Keratinocyte (primary cell): ENCODE data around the gene TMEM260. TPM values are rescaled to one million over a fixed set of nuclear protein-coding genes. Genes with fewer than 3 reads are reported as not detected.

Experiments used
- DNase-seq: peaks from one replicate; pipeline ENCODE4 v3.0.0-alpha.2; 2011; ENCODE audit warnings: low read depth, missing footprints, low spot score
- FAIRE-seq: peaks from 2 replicates; lab custom pipeline; 2011; peaks lifted over from hg19 to GRCh38; lab: Jason Lieb, UNC
- H2AFZ ChIP-seq: 2 replicates; pipeline ENCODE4 v1.6.0; 2012; ENCODE audit warnings: low read length, control low read depth, inconsistent platforms; ENCODE audit not compliant: control insufficient read depth
- H3K27ac ChIP-seq: 2 replicates; pipeline ENCODE4 v1.5.1; 2011; ENCODE audit warnings: low read length; ENCODE audit not compliant: control insufficient read depth, insufficient read depth
- H3K27me3 ChIP-seq: 3 replicates; pipeline ENCODE4 v1.6.0; 2011; ENCODE audit warnings: low read length; ENCODE audit not compliant: control insufficient read depth, insufficient read depth; ENCODE audit errors: extremely low read depth
- H3K36me3 ChIP-seq, 2 experiments: 2 replicates in 1 of 2; 3 replicates in 1 of 2; pipeline ENCODE4 v1.5.1; 2011; ENCODE audit warnings: low read length in 2 of 2, mild to moderate bottlenecking in 1 of 2; ENCODE audit not compliant: control insufficient read depth in 2 of 2, insufficient read depth in 2 of 2; ENCODE audit errors: extremely low read depth in 1 of 2
- H3K4me1 ChIP-seq: 3 replicates; pipeline ENCODE4 v1.5.1; 2011; ENCODE audit warnings: low read length; ENCODE audit not compliant: control insufficient read depth, insufficient read depth; ENCODE audit errors: extremely low read depth
- H3K4me2 ChIP-seq: 3 replicates; pipeline ENCODE4 v1.6.0; 2011; ENCODE audit warnings: low read depth, low read length; ENCODE audit not compliant: control insufficient read depth, insufficient read depth; ENCODE audit errors: extremely low read depth
- H3K4me3 ChIP-seq, 3 experiments: fragments of 200-600 bp in 1 of 3; sonication (generic) in 1 of 3; 2 replicates in 2 of 3; 3 replicates in 1 of 3; pipeline ENCODE4 v1.5.1; 2011 to 2016; ENCODE audit warnings: low read length in 3 of 3, mild to moderate bottlenecking in 3 of 3, control low read depth in 2 of 3, inconsistent platforms in 1 of 3, low read depth in 1 of 3, mixed read lengths in 1 of 3, mixed run types in 1 of 3, moderate library complexity in 1 of 3; ENCODE audit not compliant: control insufficient read depth in 2 of 3, insufficient read depth in 2 of 3; ENCODE audit errors: extremely low read depth in 1 of 3
- H3K79me2 ChIP-seq: 2 replicates; pipeline ENCODE4 v1.6.0; 2012; ENCODE audit warnings: low read length; ENCODE audit not compliant: control insufficient read depth, insufficient read depth
- H3K9ac ChIP-seq: 3 replicates; pipeline ENCODE4 v1.6.0; 2011; ENCODE audit warnings: low read length; ENCODE audit not compliant: control insufficient read depth, insufficient read depth; ENCODE audit errors: extremely low read depth
- H3K9me1 ChIP-seq: 3 replicates; pipeline ENCODE4 v1.6.0; 2011; ENCODE audit warnings: low read length; ENCODE audit not compliant: control insufficient read depth, insufficient read depth; ENCODE audit errors: extremely low read depth
- H3K9me3 ChIP-seq: 2 replicates; pipeline ENCODE4 v1.5.1; 2012; ENCODE audit warnings: low read depth, low read length; ENCODE audit not compliant: control insufficient read depth
- H4K20me1 ChIP-seq: 3 replicates; pipeline ENCODE4 v1.6.0; 2011; ENCODE audit warnings: low read length; ENCODE audit not compliant: control insufficient read depth, insufficient read depth; ENCODE audit errors: extremely low read depth
- EZH2 ChIP-seq: IDR thresholded peaks from one replicate; pipeline ENCODE4 v1.6.1; 2012; ENCODE audit warnings: inconsistent platforms, mild to moderate bottlenecking, low read length, moderate library complexity
- dilution Hi-C: fragments of 300-500 bp; cut with MboI; formaldehyde crosslinking; loops from one replicate; pipeline ENCODE4 v1.7.0; 2020; ENCODE audit warnings: low sequenced_read_pairs; ENCODE audit not compliant: extremely low pct_ligation_motif_present
- polyA plus RNA-seq, 5 experiments: library from polyadenylated mRNA; depleted of rRNA in 3 of 5; stranded (reverse) in 3 of 5; stranded (forward) in 1 of 5; unstranded in 1 of 5; fragments of >200 nt; gene quantifications; 1 replicate in 1 of 5; 2 replicates in 3 of 5; 3 replicates in 1 of 5; pipeline versions ENCODE4 v1.2.1 to v1.2.3, GENCODE V29; 2011 to 2012; ENCODE audit warnings: missing spikeins in 2 of 5, low read depth in 1 of 5, low replicate concordance in 1 of 5
- TF ChIP-seq, protein P1 (sequence below), 3 experiments: IDR thresholded peaks in 1 of 3; conservative IDR thresholded peaks in 1 of 3; optimal IDR thresholded peaks in 1 of 3; 2 replicates in 2 of 3; 3 replicates in 1 of 3; pipeline versions ENCODE3 to v1.5.1; 2011; ENCODE audit warnings: low read length in 3 of 3, mild to moderate bottlenecking in 3 of 3, moderate library complexity in 2 of 3, control low read depth in 1 of 3, inconsistent platforms in 1 of 3; ENCODE audit not compliant: insufficient read depth in 2 of 3; ENCODE audit errors: extremely low read depth in 1 of 3

Gene TMEM260
- polyA plus RNA-seq, 1 donor (not counting 4 experiments of a cell fraction or from before 2014, with no cell fraction given), result 13.1 TPM

DNA sequence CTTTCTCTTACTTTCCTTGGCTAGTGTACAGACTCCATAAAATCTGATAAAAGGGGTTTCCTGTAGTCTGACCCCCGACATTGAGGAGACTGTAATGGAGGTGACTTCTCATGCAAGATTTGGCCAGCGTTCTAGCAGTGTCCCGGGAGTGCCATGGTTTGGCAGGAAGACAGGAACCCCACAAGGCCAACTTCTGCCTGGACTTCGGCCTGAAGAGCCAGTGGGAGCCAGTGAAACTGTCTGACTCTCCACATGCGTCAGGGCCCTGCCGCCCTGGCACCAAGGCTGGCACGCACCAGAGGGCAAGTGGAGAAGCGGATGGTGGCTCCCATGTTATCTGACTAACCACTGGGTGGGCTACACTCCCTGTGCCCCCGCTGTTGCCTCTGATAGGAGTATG lies 70.5 kb downstream of the TMEM260 start:
- Histone ChIP-seq H3K4me2 (no peak overlapping the region), H3K27me3 (no peaks in the 10 kb centered on the region), H3K4me1 (no peaks in the 10 kb centered on the region), H2AFZ (no peak overlapping the region), H3K9me1 (no peaks in the 10 kb centered on the region), H4K20me1 (no peaks in the 10 kb centered on the region), H3K4me3 (no peak overlapping the region), H3K36me3 (peaks cover 0 to 3% of the 10 kb centered on the region in 2 experiments), H3K9ac (no peak overlapping the region), H3K9me3 (no peaks in the 10 kb centered on the region), H3K27ac (no peak overlapping the region), H3K79me2 (no peaks in the 10 kb centered on the region)
- FAIRE-seq, result no peak
- dilution Hi-C loops, result no loop called here
- no peak for DNase-seq
- no peak for TF ChIP-seq EZH2

DNA sequence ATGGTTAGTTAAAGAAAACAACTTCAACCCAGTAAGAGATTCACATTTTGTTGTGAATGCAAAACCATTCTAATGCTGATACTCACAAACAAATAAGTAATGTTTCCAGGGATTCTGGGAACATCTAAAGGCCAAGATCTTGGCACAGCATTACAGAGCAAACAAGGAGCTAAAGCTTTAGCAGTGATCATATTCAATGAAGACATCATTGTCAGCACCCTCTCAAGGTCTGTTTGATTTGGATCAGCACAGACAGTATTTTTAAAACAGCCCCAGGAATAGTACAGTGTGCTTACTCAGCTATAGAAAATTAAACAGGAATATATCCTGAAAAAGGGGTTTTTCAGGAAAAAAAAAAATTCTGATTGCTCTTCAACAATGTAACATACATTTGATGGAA lies 71.4 kb downstream of the TMEM260 start:
- Histone ChIP-seq H3K4me2 (no peak overlapping the region), H3K79me2 (no peaks in the 10 kb centered on the region), H3K4me3 (no peak overlapping the region), H2AFZ (no peak overlapping the region), H3K9me1 (no peaks in the 10 kb centered on the region), H3K36me3 (peaks cover 0 to 3% of the 10 kb centered on the region in 2 experiments), H3K27me3 (no peaks in the 10 kb centered on the region), H4K20me1 (no peaks in the 10 kb centered on the region), H3K9me3 (no peaks in the 10 kb centered on the region), H3K4me1 (no peaks in the 10 kb centered on the region), H3K9ac (no peak overlapping the region), H3K27ac (no peak overlapping the region)
- dilution Hi-C loops, result no loop called here
- FAIRE-seq, result no peak
- no peak for TF ChIP-seq EZH2
- TF ChIP-seq, protein P1, sequence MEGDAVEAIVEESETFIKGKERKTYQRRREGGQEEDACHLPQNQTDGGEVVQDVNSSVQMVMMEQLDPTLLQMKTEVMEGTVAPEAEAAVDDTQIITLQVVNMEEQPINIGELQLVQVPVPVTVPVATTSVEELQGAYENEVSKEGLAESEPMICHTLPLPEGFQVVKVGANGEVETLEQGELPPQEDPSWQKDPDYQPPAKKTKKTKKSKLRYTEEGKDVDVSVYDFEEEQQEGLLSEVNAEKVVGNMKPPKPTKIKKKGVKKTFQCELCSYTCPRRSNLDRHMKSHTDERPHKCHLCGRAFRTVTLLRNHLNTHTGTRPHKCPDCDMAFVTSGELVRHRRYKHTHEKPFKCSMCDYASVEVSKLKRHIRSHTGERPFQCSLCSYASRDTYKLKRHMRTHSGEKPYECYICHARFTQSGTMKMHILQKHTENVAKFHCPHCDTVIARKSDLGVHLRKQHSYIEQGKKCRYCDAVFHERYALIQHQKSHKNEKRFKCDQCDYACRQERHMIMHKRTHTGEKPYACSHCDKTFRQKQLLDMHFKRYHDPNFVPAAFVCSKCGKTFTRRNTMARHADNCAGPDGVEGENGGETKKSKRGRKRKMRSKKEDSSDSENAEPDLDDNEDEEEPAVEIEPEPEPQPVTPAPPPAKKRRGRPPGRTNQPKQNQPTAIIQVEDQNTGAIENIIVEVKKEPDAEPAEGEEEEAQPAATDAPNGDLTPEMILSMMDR (optimal IDR thresholded peaks at IDR 0.05 in 1 of 3, IDR thresholded peaks at IDR 0.05 in 1 of 3, conservative IDR thresholded peaks at IDR 0.05 in 1 of 3; ENCODE audit: extremely low read depth in 1 of 3, insufficient read depth in 2 of 3, low read length in 3 of 3), result no peak
- no peak for DNase-seq

DNA sequence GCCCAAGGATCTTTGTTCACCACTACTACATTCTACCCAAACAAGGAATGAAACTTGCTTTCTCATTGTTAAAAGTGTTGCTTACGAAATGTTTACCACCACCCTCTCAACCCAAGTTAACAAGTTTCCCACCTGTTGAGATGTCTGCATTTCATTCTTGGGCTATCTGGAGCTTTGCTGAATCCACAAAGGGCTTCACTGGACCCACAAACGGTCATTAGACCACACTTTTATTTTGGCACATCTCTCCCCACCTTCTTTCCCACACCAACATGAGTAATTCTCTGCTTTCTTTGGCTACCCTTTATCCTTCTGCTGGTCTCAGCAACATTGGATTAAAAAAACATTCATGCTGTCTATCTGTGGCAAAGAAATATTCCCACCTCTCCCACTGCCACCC lies 78.0 kb downstream of the TMEM260 start:
- Histone ChIP-seq H3K9me1 (no peaks in the 10 kb centered on the region), H3K4me2 (no peak overlapping the region), H3K9ac (no peak overlapping the region), H4K20me1 (no peaks in the 10 kb centered on the region), H3K9me3 (no peaks in the 10 kb centered on the region), H3K79me2 (no peaks in the 10 kb centered on the region), H3K4me3 (no peak overlapping the region), H3K27me3 (no peaks in the 10 kb centered on the region), H3K36me3 (no peaks in the 10 kb centered on the region), H3K27ac (no peak overlapping the region), H3K4me1 (no peaks in the 10 kb centered on the region), H2AFZ (no peak overlapping the region)
- DNase-seq (no peak), FAIRE-seq (no peak)
- TF ChIP-seq, protein P1 (optimal IDR thresholded peaks at IDR 0.05 in 1 of 3, IDR thresholded peaks at IDR 0.05 in 1 of 3, conservative IDR thresholded peaks at IDR 0.05 in 1 of 3; ENCODE audit: extremely low read depth in 1 of 3, insufficient read depth in 2 of 3, low read length in 3 of 3), result no peak
- TF ChIP-seq EZH2, result no peak
- dilution Hi-C loops, result no loop called here
